ENCODE measurements around the gene ANKRD45.

- TF ChIP-seq CTCF (IDR thresholded peaks at IDR 0.05 in 4 of 5, conservative IDR thresholded peaks at IDR 0.05 in 1 of 5) (no peak), POLR2A (IDR thresholded peaks at IDR 0.05) (no peak)
Observed at GRCh38 chr1:173669491-173669941, at the start of gene ANKRD45.

Measured in gastrocnemius medialis (tissue), 4 donors.